NOMO-1 treated with DMSO at 0.1 percent for 48 hours (cell line): ENCODE data around the gene SIMC1.
A peak's percentile ranks its signal among the peaks of the same experiment; 100 is the strongest.
"Not testable (repeated sequence)": the region's sequence is repeated elsewhere in the genome, so short reads cannot be mapped to it uniquely, and the experiment has no call there.

Experiments used
- DNase-seq: peaks from one replicate; lab custom pipeline; 2025; ENCODE audit not compliant: unreplicated experiment; lab: John Stamatoyannopoulos, UW

The SIMC1 gene

DNA sequence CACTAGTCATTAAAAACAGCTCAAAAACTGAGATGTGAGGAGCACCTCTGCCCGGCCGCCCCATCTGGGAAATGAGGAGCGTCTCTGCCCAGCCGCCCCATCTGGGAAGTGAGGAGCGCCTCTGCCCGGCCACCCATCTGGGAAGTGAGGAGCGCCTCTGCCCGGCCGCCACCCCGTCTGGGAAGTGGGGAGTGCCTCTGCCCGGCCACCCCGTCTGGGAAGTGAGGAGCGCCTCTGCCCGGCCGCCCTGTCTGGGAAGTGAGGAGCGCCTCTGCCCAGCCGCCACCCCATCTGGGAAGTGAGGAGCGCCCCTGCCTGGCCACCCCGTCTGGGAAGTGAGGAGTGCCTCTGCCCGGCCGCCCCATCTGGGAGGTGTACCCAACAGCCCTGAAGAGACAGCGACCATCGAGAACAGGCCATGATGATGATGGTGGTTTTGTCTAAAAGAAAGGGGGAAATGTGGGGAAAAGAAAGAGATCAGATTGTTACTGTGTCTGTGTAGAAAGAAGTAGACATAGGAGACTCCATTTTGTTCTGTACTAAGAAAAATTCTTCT, 23.7 kb upstream of the SIMC1 start:
- DNase-seq: not testable (repeated sequence)

DNA sequence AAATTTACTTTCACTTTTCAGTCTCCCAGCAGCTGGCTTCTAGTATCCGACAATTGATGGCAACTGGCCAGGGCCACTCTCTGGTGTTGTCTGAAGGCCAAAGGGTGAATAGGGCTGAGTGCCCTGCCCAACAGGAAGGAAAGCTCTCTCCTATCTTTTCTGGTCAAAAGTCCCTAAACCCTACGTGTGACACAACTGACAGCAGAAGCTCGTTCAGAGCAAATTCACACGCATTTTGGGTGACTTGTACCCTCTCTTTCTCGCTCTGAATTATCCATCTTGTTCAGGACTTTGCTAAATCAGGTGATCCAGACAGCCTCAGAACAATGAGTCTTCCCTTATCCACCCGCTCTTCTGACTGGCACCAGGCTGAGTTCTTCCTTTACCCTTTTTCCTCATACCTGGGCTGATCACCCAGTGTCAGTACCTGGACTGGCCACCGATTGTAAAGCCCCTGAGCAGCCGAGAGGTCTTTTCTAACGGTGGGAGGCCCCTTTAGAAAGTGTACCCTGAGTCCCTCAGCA, 21.8 kb upstream of the SIMC1 start:
- DNase-seq: not testable (repeated sequence)

GRCh38 chr5:176217188-176217729, 21.0 kb upstream of the SIMC1 start:
- not testable (repeated sequence) for DNase-seq

DNA sequence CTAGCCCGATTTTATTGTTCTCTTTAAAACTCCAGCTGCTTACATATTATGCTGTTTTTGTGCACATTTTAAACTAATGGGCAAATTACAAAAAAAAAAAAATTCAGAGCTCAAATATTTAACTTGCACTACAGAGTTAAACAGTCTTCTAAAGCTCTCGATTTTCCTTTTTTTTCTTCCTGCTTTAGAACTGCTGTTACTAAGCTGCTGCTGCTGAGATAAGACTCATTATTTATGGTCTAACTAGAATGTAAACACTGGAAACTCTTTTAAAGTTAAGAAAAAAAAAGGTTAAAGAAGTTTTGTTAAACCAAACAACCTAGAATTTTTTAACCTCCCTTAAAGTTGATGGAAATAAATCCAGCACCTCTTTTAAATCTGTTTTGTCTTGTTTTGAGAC, 20.5 kb upstream of the SIMC1 start:
- not testable (repeated sequence) for DNase-seq

- not testable (repeated sequence) for DNase-seq
Observed at GRCh38 chr5:176222006-176222405, 16.2 kb upstream of the SIMC1 start.

- DNase-seq: not testable (repeated sequence)
Observed at GRCh38 chr5:176228358-176228757, 9.9 kb upstream of the SIMC1 start.

- not testable (repeated sequence) for DNase-seq
Observed at GRCh38 chr5:176233253-176233652, 5.0 kb upstream of the SIMC1 start.

- DNase-seq: peak; percentile 59
Observed at GRCh38 chr5:176235155-176235554, 3.1 kb upstream of the SIMC1 start.

GRCh38 chr5:176238645-176239283, 540 bp downstream of the SIMC1 start:
- DNase-seq: not testable (repeated sequence)

DNA sequence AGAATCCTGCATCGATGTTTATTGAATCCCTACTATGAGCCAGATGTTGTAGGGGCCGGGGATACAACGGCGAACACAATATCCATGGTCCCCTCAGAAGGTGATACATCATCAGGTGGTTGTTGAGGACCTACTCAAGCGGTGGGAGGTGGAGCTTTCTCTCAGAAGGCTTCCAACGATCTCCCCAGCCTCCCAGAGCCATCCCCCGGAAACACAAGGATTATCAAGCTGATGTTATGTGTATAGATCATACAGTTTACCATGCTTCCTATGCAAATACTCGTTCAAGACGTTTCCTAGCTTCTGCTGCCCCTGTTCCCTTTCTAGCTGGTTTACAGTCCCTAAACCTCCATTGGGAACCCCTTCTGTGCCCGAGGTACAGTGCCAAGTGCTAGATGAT, 1.1 kb downstream of the SIMC1 start:
- DNase-seq: not testable (repeated sequence)

DNA sequence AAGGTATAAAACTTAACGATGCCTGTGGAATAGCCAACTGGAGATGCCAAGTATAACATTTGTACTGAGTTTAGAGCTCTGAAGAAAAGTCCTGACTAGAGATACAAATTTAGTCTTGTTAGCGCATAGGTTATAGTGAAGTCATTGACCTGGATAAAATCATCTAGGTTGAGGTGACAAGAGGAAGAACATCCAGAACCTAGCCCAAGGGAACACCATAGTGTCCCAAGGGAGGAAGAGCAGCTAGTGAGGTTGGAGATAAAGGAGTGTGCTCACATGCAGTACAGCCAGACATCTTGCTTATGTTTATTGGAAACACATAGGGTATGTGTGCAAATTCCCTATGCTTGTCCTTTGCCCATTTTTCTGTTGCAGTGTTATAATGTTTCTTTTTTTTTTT, 6.1 kb downstream of the SIMC1 start:
- not testable (repeated sequence) for DNase-seq

- DNase-seq: not testable (repeated sequence)
Observed at GRCh38 chr5:176245074-176245473, 6.8 kb downstream of the SIMC1 start.

GRCh38 chr5:176245489-176245888, 7.3 kb downstream of the SIMC1 start:
- not testable (repeated sequence) for DNase-seq

- not testable (repeated sequence) for DNase-seq
Observed at GRCh38 chr5:176250691-176251090, 12.5 kb downstream of the SIMC1 start.

GRCh38 chr5:176252171-176252570, 13.9 kb downstream of the SIMC1 start:
- not testable (repeated sequence) for DNase-seq

DNA sequence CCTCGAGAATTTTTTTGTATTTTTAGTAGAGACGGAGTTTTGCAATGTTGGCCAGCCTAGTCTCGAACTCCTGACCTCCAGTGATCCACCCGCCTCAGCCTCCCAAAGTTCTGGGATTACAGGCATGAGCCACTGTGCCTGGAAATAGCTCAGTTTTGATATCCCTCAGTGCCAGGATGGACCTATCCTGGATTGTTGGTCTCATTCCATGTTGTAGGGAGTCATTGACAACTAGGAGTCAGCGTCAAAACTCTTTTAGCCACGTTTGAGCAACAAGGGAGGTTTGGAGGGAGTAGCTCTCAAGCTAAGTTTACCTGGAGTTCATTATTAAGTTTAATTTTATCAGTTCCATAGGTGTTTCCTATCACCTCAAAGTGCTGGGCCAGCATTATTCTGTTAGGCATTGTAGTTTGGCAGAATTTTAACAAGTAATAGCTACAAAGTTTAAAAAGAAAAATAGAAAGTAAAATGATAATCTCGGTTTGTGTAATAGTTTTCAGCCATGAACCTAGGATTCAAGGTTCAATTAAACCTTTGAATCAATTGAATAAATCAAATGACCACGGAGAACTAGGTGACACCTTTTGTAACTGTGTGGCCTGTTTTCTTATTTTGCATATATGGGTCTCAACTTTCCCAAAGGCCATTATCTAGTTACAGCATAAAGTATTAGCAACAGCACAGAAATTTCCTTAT, 15.3 kb downstream of the SIMC1 start:
- DNase-seq: not testable (repeated sequence)

DNA sequence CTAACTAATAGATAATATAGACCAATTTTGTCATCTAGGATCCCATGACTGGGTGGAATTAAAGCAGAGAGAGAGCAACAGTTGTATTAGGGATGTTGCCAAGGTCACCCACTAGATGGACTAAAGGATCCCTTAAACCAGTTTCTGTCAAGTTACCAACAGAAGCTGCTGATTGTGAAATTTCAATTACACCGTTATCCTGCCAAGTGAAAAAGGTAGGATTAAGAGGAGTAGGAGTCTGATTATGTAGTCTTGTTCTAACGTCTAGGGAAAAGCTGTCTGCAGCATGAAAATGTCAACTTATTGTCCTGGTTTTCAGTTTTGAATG, 15.8 kb downstream of the SIMC1 start:
- DNase-seq: not testable (repeated sequence)

- DNase-seq: not testable (repeated sequence)
Observed at GRCh38 chr5:176257871-176258505, 19.8 kb downstream of the SIMC1 start.

- DNase-seq: not testable (repeated sequence)
Observed at GRCh38 chr5:176260682-176261081, 22.5 kb downstream of the SIMC1 start.

DNA sequence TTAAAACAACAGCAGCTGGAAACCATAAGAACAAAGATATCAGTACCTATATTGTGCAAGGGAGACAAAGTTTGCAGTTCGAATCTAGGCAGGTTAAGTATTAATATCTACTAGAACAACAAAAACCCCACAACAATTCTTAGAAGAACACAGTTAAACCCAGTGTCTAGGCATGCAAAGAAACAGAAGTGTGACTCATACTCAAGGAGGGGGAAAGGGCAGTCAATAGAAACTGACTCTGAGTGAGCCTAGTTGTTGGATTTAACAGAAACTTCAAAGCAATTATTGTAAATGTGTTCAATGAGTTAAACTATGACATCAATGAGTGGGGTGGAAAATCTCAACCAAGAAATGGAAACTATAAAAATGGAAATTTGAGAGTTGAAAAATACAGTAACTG, 28.2 kb downstream of the SIMC1 start:
- DNase-seq: not testable (repeated sequence)

- not testable (repeated sequence) for DNase-seq
Observed at GRCh38 chr5:176289018-176289417, 50.8 kb downstream of the SIMC1 start.
